ENCODE measurements around the gene PLRG1.

DNA sequence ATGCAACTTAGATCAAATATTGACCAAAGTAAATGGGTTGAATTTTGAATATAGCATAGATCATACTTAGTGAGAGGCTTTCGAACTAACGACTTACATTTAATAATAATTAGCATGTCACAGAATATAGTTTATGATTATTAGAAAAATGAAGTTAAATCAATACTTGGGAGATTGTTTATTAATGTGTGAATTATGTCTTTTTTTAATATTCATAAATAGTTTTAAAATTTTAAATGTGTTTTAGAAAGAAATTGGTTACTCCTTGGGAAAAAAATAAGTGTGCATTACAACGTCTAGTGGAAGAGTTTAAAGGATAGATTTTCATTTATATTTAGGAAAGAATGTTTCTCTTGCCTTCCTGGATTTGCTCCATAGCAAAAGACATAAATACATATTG lies 33.0 kb upstream of the PLRG1 start:
- TF ChIP-seq CTCF (conservative IDR thresholded peaks at IDR 0.05) (no peak), ZFX (IDR thresholded peaks at IDR 0.05) (no peak)
